ENCODE measurements around the gene MYL7. TPM values are rescaled to one million over a fixed set of nuclear protein-coding genes. Genes with fewer than 3 reads are reported as not detected.

MYL7 gene
- polyA plus RNA-seq, 3 donors, result not detected

DNA sequence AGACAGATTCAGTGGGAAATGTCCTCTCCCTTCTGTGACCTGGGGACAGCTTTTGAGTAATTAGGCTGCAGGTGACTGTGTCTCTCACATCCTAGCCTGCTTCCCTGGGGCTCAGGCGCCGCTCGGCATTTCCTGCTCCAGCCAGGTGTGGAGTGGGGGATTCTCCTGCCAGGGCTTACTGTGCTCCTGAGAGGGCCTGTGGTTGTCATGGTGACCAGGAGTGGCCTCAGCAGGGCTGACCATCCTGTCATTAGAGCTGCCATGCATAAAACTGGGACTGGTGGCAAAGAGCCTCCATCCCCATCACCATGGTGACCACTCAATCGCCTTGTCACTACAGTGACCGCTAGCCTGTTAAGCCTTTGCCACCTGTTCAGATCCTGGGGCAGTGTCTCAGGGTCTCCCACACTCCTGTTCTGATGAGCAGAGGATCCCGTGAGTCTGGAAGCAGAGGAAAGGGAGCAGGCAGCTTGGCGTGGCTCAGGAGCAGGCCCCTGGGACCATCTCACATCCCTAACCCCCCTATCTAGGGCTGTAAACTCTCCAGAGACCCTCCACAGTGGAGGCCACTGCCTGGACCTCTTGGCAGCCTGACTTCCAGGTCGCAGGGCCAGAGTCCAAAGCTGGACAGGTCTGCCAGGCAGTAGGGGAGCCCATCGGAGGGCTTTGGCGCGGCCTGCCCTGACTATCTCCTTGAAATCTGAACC lies 48.3 kb upstream of the MYL7 start, which contains the start of gene GCK:
Gene GCK (minus strand): TSS at position 154 of the 707 bp plus-strand sequence. CDS start 486 bp downstream, outside the sequence.
- Mint-ChIP-seq H3K27ac (no peak within 1 kb of the TSS), H3K36me3 (no peaks in the 10 kb centered on the region), H3K27me3 (ENCODE audit: low read depth in 3 of 3) (peaks cover 7 to 14% (median 10%) of the 10 kb centered on the region in 3 donors), H3K9me3 (peaks cover 0 to 8% (median 6%) of the 10 kb centered on the region in 7 donors), H3K4me1 (no peaks in the 10 kb centered on the region), H3K4me3 (no peak within 1 kb of the TSS)
- H3K4me2 ChIP-seq (replicated peaks; ENCODE audit: extremely low read depth, low read length, poor library complexity, severe bottlenecking), result no peak within 1 kb of the TSS
- no peak within 1 kb of the TSS for H2AFZ ChIP-seq (ENCODE audit: insufficient read depth, low read depth, low read length, poor library complexity, severe bottlenecking)
- H3K9ac ChIP-seq (ENCODE audit: insufficient read depth, low read length, poor library complexity, severe bottlenecking), result peak within 1 kb of the TSS; percentile 12
- no peak within 1 kb of the TSS for H3K4me3 ChIP-seq (replicated peaks in 1 of 3; ENCODE audit: low read depth in 2 of 3, low read length in 3 of 3)
- no peaks in the 10 kb centered on the region for H4K20me1 ChIP-seq (ENCODE audit: insufficient read depth, low read length)
- H3K36me3 ChIP-seq (replicated peaks in 1 of 2; ENCODE audit: control insufficient read depth in 1 of 2, insufficient read depth in 2 of 2, low read length in 2 of 2), result no peaks in the 10 kb centered on the region
- no peaks in the 10 kb centered on the region for H3K4me1 ChIP-seq (ENCODE audit: control insufficient read depth in 1 of 2, insufficient read depth in 2 of 2, low read length in 2 of 2)
- intact Hi-C loops (cut with micrococcal nuclease), result no loop called here
- DNase-seq, result no peak
- H3K27ac ChIP-seq (ENCODE audit: low read depth in 1 of 2, low read length in 2 of 2), result no peak within 1 kb of the TSS
- TF ChIP-seq, protein P1, sequence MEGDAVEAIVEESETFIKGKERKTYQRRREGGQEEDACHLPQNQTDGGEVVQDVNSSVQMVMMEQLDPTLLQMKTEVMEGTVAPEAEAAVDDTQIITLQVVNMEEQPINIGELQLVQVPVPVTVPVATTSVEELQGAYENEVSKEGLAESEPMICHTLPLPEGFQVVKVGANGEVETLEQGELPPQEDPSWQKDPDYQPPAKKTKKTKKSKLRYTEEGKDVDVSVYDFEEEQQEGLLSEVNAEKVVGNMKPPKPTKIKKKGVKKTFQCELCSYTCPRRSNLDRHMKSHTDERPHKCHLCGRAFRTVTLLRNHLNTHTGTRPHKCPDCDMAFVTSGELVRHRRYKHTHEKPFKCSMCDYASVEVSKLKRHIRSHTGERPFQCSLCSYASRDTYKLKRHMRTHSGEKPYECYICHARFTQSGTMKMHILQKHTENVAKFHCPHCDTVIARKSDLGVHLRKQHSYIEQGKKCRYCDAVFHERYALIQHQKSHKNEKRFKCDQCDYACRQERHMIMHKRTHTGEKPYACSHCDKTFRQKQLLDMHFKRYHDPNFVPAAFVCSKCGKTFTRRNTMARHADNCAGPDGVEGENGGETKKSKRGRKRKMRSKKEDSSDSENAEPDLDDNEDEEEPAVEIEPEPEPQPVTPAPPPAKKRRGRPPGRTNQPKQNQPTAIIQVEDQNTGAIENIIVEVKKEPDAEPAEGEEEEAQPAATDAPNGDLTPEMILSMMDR (IDR thresholded peaks at IDR 0.05), result no peak
- no peaks in the 10 kb centered on the region for H3K79me2 ChIP-seq (ENCODE audit: insufficient read depth, low read length)
- peaks cover 0 to 2% of the 10 kb centered on the region in 2 donors for H3K9me3 ChIP-seq (replicated peaks in 1 of 2; ENCODE audit: control insufficient read depth in 1 of 2, insufficient read depth in 1 of 2, low read length in 2 of 2)
- 94% methylated on average over 6 of the region's 11 CpGs for WGBS (ENCODE audit: insufficient coverage)
- no peaks in the 10 kb centered on the region for H3K27me3 ChIP-seq (ENCODE audit: control insufficient read depth in 2 of 2, insufficient read depth in 2 of 2, low read length in 2 of 2)

DNA sequence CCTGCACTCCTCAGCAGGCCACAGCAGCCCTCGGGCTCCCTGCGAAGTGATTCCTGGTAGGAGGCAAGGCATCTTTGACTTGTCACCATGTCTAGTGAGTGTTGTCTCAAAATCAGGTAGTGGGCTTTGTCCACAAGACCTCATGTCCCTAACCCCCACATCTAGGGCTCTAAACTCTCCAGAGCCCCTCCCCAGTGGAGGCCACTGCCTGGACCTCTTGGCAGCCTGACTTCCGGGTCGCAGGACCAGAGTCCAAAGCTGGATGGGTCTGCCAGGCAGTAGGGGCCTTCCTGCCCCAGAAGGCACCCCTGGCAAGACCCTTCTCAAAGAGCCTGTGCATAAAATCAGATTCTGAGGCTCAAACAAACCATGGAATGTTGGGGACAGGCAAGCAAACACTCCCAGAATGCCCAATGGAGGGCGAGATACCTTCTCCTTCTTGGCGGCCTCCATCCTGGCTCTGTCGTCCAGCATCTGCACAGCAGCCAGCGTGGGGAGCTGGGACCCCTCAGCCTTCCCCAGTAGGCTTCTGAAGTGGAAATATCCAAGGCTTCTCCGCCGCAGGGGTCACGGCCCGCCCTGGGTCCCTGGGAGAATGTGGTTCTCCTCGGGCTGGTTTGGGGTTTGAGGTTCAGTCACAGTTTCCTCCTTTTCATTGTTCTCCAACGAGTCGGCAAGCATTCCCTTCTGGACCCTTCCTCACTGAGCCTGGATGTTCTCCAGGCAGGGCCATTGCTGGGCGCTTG lies 47.5 kb upstream of the MYL7 start:
- Mint-ChIP-seq H3K4me1 (no peaks in the 10 kb centered on the region), H3K36me3 (no peaks in the 10 kb centered on the region), H3K4me3 (no peak overlapping the region), H3K27me3 (ENCODE audit: low read depth in 3 of 3) (peaks cover 7 to 14% (median 10%) of the 10 kb centered on the region in 3 donors), H3K27ac (no peak overlapping the region), H3K9me3 (peaks cover 0 to 2% (median 0%) of the 10 kb centered on the region in 7 donors)
- H3K79me2 ChIP-seq (ENCODE audit: insufficient read depth, low read length), result no peaks in the 10 kb centered on the region
- H3K9me3 ChIP-seq (replicated peaks in 1 of 2; ENCODE audit: control insufficient read depth in 1 of 2, insufficient read depth in 1 of 2, low read length in 2 of 2), result no peaks in the 10 kb centered on the region
- H3K4me2 ChIP-seq (replicated peaks; ENCODE audit: extremely low read depth, low read length, poor library complexity, severe bottlenecking), result no peak overlapping the region
- no peaks in the 10 kb centered on the region for H3K27me3 ChIP-seq (ENCODE audit: control insufficient read depth in 2 of 2, insufficient read depth in 2 of 2, low read length in 2 of 2)
- no peaks in the 10 kb centered on the region for H4K20me1 ChIP-seq (ENCODE audit: insufficient read depth, low read length)
- no peak overlapping the region for H3K27ac ChIP-seq (ENCODE audit: low read depth in 1 of 2, low read length in 2 of 2)
- peak overlapping the region; percentile 12 for H3K9ac ChIP-seq (ENCODE audit: insufficient read depth, low read length, poor library complexity, severe bottlenecking)
- no peak overlapping the region for H3K4me3 ChIP-seq (replicated peaks in 1 of 3; ENCODE audit: low read depth in 2 of 3, low read length in 3 of 3)
- 94% methylated on average over 7 of the region's 16 CpGs for WGBS (ENCODE audit: insufficient coverage)
- H3K4me1 ChIP-seq (ENCODE audit: control insufficient read depth in 1 of 2, insufficient read depth in 2 of 2, low read length in 2 of 2), result no peaks in the 10 kb centered on the region
- TF ChIP-seq, protein P1 (IDR thresholded peaks at IDR 0.05), result no peak
- DNase-seq, result no peak
- no peak overlapping the region for H2AFZ ChIP-seq (ENCODE audit: insufficient read depth, low read depth, low read length, poor library complexity, severe bottlenecking)
- H3K36me3 ChIP-seq (replicated peaks in 1 of 2; ENCODE audit: control insufficient read depth in 1 of 2, insufficient read depth in 2 of 2, low read length in 2 of 2), result no peaks in the 10 kb centered on the region
- intact Hi-C loops (cut with micrococcal nuclease), result no loop called here
